DLD1 (cell line): ENCODE measurements around the gene C1QTNF5.

Source experiments
- in situ Hi-C: cut with HindIII; loops from 2 replicates; pipeline ENCODE4 v1.10.0; 2017; ENCODE audit warnings: low sequenced_read_pairs

C1QTNF5 gene

DNA sequence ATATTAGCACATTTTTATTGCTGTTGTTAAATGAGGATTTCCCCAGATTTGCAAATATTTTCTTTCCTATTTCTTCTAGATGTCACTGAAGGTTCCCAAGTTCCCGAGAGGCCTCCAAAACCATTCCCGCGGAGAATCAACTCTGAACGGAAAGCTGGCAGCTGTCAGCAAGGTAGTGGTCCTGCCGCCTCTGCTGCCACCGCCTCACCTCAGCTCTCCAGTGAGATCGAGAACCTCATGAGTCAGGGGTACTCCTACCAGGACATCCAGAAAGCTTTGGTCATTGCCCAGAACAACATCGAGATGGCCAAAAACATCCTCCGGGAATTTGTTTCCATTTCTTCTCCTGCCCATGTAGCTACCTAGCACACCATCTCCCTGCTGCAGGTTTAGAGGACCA is 41.3 kb downstream of the C1QTNF5 start:
- in situ Hi-C loops, result no loop called here

DNA sequence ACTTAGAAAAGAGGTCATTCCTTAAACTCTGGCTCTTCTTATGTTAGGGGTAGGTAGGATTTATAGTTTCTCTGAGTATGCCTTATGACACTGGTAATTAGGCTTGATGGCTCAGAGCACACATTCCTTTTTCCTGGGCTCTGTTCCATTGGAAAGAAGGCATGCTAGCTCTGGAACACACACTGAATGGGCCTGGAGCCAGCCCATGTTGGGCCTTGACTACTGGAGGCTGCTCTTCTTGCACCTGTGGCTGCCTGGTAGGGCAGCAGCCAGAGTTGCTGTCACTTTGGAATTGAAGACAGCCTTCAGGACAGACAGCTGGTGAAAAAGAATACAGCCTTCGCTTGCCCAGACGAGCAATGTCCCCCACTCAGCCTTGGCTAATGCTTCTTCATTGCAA is 42.0 kb downstream of the C1QTNF5 start:
- in situ Hi-C loops, result no loop called here

DNA sequence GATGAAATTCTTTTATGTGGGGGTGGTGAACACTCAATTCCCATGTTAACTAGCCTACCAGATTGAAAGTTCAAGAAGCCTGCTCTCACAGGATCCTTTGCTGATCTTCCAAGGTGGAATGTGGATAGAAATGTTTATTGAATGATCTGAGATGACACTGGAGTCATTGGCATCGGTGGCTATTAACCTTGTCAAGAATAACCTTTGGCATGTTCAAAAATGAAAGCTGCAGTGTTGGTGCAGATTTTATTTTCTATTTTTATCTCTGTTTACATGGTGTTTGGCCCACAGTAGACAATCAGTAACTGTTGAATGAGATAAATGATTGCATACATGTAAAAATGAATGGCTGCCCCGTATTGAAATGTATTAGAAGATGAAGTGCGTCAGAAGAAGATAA is 42.7 kb downstream of the C1QTNF5 start:
- in situ Hi-C loops, result no loop called here

DNA sequence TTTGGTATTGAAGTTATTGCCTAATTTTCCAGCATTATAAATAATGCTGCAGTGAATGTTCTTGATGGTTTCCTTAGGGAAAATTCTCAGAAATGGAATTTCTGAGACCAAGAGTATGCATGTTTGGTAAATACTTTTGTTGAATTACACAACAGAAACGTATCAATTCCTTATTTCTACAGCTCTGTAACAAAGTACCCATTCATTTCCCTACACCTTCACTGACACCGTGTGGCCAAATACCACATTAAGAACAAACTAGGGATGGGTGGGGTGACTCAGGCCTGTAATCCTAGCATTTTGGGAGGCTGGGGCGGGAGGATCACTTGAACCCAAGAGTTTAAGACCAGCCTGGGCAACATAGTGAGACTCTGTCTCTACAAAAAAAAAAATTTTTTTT is 45.5 kb downstream of the C1QTNF5 start:
- in situ Hi-C loops, result no loop called here

DNA sequence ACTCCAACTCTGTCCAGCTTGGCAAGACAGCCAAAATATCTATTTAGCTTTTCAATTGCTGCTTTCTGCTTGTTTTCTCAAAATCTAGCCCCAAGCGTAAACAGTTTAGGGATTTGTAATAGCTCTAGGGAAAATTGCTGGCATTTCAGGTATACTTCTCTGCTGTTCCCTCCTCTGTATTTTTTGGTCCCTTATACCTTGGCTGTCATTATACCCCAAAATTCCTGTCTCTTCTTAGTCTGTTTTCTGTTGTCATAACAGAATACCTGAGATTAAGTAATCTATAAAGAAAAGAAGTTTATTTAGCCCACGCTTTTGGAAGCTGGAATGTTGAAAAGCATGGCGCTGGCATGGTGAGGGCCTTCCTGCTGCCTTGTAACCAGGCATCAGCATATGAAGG is 47.2 kb downstream of the C1QTNF5 start:
- in situ Hi-C loops, result no loop called here

DNA sequence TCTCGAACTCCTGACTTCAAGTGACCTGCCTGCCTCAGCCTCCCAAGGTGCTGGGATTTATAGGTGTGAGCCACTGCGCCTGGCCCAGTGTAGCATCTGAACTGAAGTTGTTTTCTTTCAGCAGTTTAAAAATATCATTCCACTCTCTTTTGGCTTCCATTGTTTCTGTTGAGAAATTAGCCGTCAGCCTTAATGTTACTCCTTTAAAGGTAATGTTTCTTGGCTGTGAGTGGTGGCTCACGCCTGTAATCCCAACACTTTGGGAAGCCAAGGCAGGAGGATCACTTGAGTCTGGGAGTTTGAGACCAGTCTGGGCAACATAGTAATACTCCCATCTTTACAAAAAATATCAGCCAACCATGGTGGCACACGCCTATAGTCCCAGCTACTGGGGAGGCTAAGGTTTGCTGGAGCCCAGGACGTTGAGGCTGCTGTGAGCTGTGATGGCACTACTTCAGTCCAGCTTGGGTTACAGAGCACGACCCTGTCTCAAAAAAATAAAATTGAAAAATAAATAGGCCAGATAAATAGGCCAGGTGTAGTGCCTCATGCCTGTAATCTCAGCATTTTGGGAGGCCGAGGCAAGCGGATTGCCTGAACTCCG is 49.7 kb downstream of the C1QTNF5 start:
- in situ Hi-C loops, result no loop called here
